Heart left ventricle (tissue), 13 donors: ENCODE data around the gene MRPL55.

ENCODE experiments used
- POLR2A ChIP-seq, 2 donors: fragments of 450-650 bp; IDR thresholded peaks; one replicate each; pipeline ENCODE4 v1.6.1; 2017; ENCODE audit warnings: antibody characterized with exemption in 2 of 2, mild to moderate bottlenecking in 2 of 2, moderate library complexity in 2 of 2
- TF ChIP-seq, protein P1 (sequence below), 12 donors: fragments of 200-600 bp; sonication (generic) in 4 of 12; IDR thresholded peaks; one replicate each; pipeline versions ENCODE4 v1.5.0 to v1.8.0; 2018 to 2022; ENCODE audit warnings: antibody characterized with exemption in 12 of 12, mild to moderate bottlenecking in 5 of 12
- donor health status: ischemic (EF 13 %, LVEDD 7.1; RV severe dilation, severe dysfunction).
- donor health status: DM: no; HTN: yes; CAD: no.
- donor health status: DM: no; HTN: no; CAD: no.
- donor health status: ischemic (EF 25% LVEDD 6.9; RV normal size, moderate dysfunction).
- donor health status: ischemic (EF 25% LVEDD 5.7; RV mildly dilated, moderate dysfunction).
- donor health status: ischemic (EF 35%, LVEDD 5.7; RV mildly dilated, moderate dysfunction).
- donor health status: nonischemic (EF 11% LVEDD 7.7; RV severe dilation, severe dysfunction).
- donor health status: DM: yes; HTN: yes; CAD: no.
- donor health status: PGD.
- donor health status: ischemic (EF 29% LVEDD 5.4; RV normal size, mild dysfunction).
- donor health status: nonischemic (EF 23%, LVEDD 6.1; RV moderate dilation, normal function).

DNA sequence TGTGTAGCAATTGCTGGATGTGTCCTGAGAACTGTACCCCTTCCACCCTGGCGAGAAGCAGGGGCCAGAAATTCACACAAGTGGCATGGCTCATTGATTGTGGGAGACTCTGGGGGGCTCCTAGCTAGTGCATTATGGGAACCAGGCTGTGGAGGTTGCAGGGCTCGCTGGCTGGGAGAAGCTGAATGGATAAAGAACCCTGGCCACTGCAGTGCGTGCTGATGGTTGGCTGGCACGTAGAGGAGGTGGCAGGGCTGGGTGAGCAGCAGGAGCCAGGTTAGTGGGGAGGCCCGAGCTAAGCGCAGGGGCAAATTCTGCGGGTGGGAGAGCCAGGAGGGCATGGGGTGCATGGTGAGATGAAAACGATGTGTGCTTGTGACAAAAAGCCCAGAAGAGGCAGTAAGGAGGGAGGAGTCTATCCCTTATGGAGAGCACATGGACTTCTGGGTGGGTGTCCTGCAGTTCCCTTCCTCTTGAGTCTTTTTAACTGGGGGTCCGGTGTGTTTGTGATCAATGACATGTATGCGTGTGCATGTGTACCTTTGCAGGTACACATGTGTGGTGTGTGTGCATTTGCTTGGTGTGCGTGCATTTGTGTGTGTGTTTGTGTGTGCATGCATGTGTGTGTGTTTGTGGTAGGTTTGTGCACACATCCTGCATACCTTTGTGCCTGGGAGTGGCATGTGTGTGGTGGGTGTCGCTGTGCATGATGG is 34.5 kb upstream of the MRPL55 start:
- no peak for TF ChIP-seq POLR2A (IDR thresholded peaks at IDR 0.05)
- TF ChIP-seq, protein P1, sequence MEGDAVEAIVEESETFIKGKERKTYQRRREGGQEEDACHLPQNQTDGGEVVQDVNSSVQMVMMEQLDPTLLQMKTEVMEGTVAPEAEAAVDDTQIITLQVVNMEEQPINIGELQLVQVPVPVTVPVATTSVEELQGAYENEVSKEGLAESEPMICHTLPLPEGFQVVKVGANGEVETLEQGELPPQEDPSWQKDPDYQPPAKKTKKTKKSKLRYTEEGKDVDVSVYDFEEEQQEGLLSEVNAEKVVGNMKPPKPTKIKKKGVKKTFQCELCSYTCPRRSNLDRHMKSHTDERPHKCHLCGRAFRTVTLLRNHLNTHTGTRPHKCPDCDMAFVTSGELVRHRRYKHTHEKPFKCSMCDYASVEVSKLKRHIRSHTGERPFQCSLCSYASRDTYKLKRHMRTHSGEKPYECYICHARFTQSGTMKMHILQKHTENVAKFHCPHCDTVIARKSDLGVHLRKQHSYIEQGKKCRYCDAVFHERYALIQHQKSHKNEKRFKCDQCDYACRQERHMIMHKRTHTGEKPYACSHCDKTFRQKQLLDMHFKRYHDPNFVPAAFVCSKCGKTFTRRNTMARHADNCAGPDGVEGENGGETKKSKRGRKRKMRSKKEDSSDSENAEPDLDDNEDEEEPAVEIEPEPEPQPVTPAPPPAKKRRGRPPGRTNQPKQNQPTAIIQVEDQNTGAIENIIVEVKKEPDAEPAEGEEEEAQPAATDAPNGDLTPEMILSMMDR (IDR thresholded peaks at IDR 0.05) = no peak
